ENCODE results near the gene CFAP141. TPM values are rescaled to one million over a fixed set of nuclear protein-coding genes. Genes with fewer than 3 reads are reported as not detected.
A peak's percentile ranks its signal among the peaks of the same experiment; 100 is the strongest.

The CFAP141 gene
- total RNA-seq, 6 experiments from 2014 or later: not detected

- intact Hi-C loops (cut with DNase I): no loop called here
- Histone ChIP-seq H3K4me3 (no peak overlapping the region), H3K27me3 (no peaks in the 10 kb centered on the region), H3K27ac (peak overlapping the region in 2 of 3 donors; percentile 99), H3K36me3 (peaks cover 0 to 32% (median 6%) of the 10 kb centered on the region in 4 donors), H3K4me1 (peaks cover 0 to 34% (median 12%) of the 10 kb centered on the region in 4 donors), H3K9me3 (no peaks in the 10 kb centered on the region)
- DNase-seq: no peak
- ATAC-seq: no peak
- WGBS (ENCODE audit: insufficient coverage, low coverage, low lambda C conversion rate, missing lambda C conversion rate): 40% methylated on average over 3 of the region's 3 CpGs
- TF ChIP-seq CTCF (IDR thresholded peaks at IDR 0.05) (no peak), POLR2A (IDR thresholded peaks at IDR 0.05) (no peak)
These were observed 12.4 kb upstream of the CFAP141 start for GRCh38 chr1:154218545-154218944.

DNA sequence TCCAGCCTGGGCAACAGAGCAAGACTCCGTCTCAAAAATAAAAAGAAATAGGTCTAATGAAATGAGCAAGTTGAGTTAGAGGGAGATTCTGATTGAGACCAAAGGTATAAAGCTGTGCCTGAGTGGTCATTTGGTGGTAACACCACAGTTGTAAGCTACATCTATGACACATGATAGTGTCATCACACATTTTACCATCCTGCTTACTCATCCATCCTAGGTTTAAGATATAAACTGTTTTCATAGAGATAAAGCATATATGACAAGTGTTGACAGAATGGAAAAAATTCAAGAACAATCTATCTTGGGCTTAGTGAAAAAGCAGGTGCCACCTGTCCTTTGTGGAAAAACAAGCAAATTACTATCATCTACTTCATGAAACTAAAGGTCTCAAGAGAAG, 7.1 kb upstream of the CFAP141 start:
- ATAC-seq: no peak
- H3K9me3 ChIP-seq: no peaks in the 10 kb centered on the region
- 83% methylated on average over 1 of the region's 1 CpG for WGBS (ENCODE audit: insufficient coverage, low coverage, low lambda C conversion rate, missing lambda C conversion rate)
- intact Hi-C loops (cut with DNase I): no loop called here
- H3K4me3 ChIP-seq: no peak overlapping the region
- no peaks in the 10 kb centered on the region for H3K27me3 ChIP-seq
- no peak overlapping the region for H3K27ac ChIP-seq
- DNase-seq: no peak
- peaks cover 0 to 7% (median 3%) of the 10 kb centered on the region in 4 donors for H3K4me1 ChIP-seq
- peaks cover 0 to 72% (median 38%) of the 10 kb centered on the region in 4 donors for H3K36me3 ChIP-seq
- TF ChIP-seq POLR2A (IDR thresholded peaks at IDR 0.05) (no peak), CTCF (IDR thresholded peaks at IDR 0.05) (no peak)

DNA sequence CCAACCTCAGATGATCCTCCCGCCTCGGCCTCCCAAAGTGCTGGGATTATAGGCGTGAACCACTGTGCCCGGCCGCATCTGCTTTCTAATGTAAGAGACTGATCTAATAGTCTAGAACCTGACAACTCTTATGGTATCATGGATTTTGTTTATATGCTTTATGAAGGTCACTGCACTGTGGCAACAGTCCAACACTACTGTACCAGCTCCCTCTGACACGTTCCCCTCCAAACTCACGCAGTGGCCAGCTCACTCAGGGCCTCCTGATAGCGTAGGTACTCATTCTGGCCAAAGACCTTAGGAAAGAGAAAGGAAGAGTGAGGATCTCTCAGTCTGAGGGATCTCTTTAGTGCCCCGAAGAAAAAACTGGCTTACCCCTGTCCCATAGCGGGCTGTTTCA, 6.0 kb upstream of the CFAP141 start:
- DNase-seq (no peak), ATAC-seq (no peak)
- Histone ChIP-seq H3K4me1 (peaks cover 0 to 5% (median 0%) of the 10 kb centered on the region in 4 donors), H3K4me3 (no peak overlapping the region), H3K27me3 (no peaks in the 10 kb centered on the region), H3K27ac (no peak overlapping the region), H3K36me3 (peaks cover 0 to 72% (median 46%) of the 10 kb centered on the region in 4 donors), H3K9me3 (no peaks in the 10 kb centered on the region)
- intact Hi-C loops (cut with DNase I): no loop called here
- 91% methylated on average over 8 of the region's 10 CpGs for WGBS (ENCODE audit: insufficient coverage, low coverage, low lambda C conversion rate, missing lambda C conversion rate)
- TF ChIP-seq POLR2A (IDR thresholded peaks at IDR 0.05) (no peak), CTCF (IDR thresholded peaks at IDR 0.05) (no peak)

GRCh38 chr1:154208677-154209388, 2.7 kb upstream of the CFAP141 start:
- DNase-seq (no peak), ATAC-seq (no peak)
- Histone ChIP-seq H3K36me3 (peaks cover 0 to 76% (median 53%) of the 10 kb centered on the region in 4 donors), H3K27me3 (no peaks in the 10 kb centered on the region), H3K4me3 (no peak overlapping the region), H3K27ac (no peak overlapping the region), H3K4me1 (no peaks in the 10 kb centered on the region), H3K9me3 (no peaks in the 10 kb centered on the region)
- intact Hi-C loops (cut with DNase I): loop anchor here in 1 of 2 donors (10.0 kb wide), 1 partner anchor 56 kb away; no protein-coding TSS in a partner anchor
- WGBS (ENCODE audit: insufficient coverage, low coverage, low lambda C conversion rate, missing lambda C conversion rate): 50% methylated on average over 5 of the region's 5 CpGs
- TF ChIP-seq CTCF (IDR thresholded peaks at IDR 0.05) (no peak), POLR2A (IDR thresholded peaks at IDR 0.05) (no peak)

Measured in right lobe of liver (tissue), 6 donors.